K562 (cell line): ENCODE data around the gene CDCP1. TPM values are rescaled to one million over a fixed set of nuclear protein-coding genes. Genes with fewer than 3 reads are reported as not detected.

ENCODE experiments used
- BACH1 ChIP-seq: fragments of 200-800 bp; sonication (Bioruptor generic); IDR thresholded peaks from 2 replicates; pipeline ENCODE4 v1.6.1; 2016; ENCODE audit warnings: missing genetic modification characterization, missing compliant biosample characterization
- BRF1 ChIP-seq: IDR thresholded peaks from 3 replicates; pipeline ENCODE4 v1.6.1; 2011; ENCODE audit warnings: borderline replicate concordance, mild to moderate bottlenecking; ENCODE audit not compliant: insufficient read length; ENCODE audit errors: extremely low read depth
- CBFB ChIP-seq: sonication (generic); formaldehyde crosslinking; IDR thresholded peaks from 2 replicates; pipeline ENCODE4 v1.4.0; 2020; ENCODE audit warnings: mild to moderate bottlenecking, missing genetic modification reagents
- CBX3 ChIP-seq, 2 experiments: IDR thresholded peaks; 1 replicate in 1 of 2; 2 replicates in 1 of 2; pipeline ENCODE4 v1.6.1; 2012; ENCODE audit warnings: inconsistent platforms in 2 of 2, low read length in 2 of 2, borderline replicate concordance in 1 of 2, control low read depth in 1 of 2
- GTF2F1 ChIP-seq: IDR thresholded peaks from 2 replicates; pipeline ENCODE4 v1.6.1; 2011; ENCODE audit warnings: low read depth, low read length, improper control_type of control experiment
- HIVEP1 ChIP-seq: fragments of 250-450 bp; sonication (Bioruptor Pico); IDR thresholded peaks from 2 replicates; pipeline ENCODE4 v1.4.0; 2020; ENCODE audit warnings: mild to moderate bottlenecking
- JUND ChIP-seq, 2 experiments: IDR thresholded peaks; 2 replicates in 1 of 2; 3 replicates in 1 of 2; pipeline ENCODE4 v1.6.1; 2011; ENCODE audit warnings: borderline replicate concordance in 2 of 2, low read depth in 2 of 2, low read length in 2 of 2, improper control_type of control experiment in 1 of 2, missing biosample characterization in 1 of 2, missing genetic modification characterization in 1 of 2, missing genetic modification reagents in 1 of 2
- KLF10 ChIP-seq: fragments of 250-450 bp; sonication (Bioruptor Pico); IDR thresholded peaks from 2 replicates; pipeline ENCODE4 v1.6.1; 2021; ENCODE audit warnings: matching md5 sums
- KLF6 ChIP-seq: fragments of 250-450 bp; sonication (Bioruptor Pico); IDR thresholded peaks from 2 replicates; pipeline ENCODE4 v1.4.0; 2020; ENCODE audit warnings: mild to moderate bottlenecking, moderate library complexity, borderline replicate concordance
- NR4A1 ChIP-seq, 2 experiments: fragments of 250-450 bp in 1 of 2; fragments of 450-650 bp in 1 of 2; sonication (Bioruptor Pico) in 1 of 2; IDR thresholded peaks; 2 replicates each; pipeline versions ENCODE4 v1.4.0 to v1.6.1; 2016 to 2020; ENCODE audit warnings: mild to moderate bottlenecking in 2 of 2, missing compliant biosample characterization in 1 of 2, missing genetic modification characterization in 1 of 2, moderate library complexity in 1 of 2
- PTBP1 ChIP-seq: fragments of 200-400 bp; formaldehyde crosslinking; IDR thresholded peaks from 2 replicates; pipeline ENCODE4 v1.6.1; 2017; ENCODE audit warnings: low read depth, low read length
- SMAD1 ChIP-seq: fragments of 150-350 bp; IDR thresholded peaks from 2 replicates; pipeline ENCODE4 v1.6.1; 2014; ENCODE audit warnings: low read length, low read depth; ENCODE audit not compliant: partially characterized antibody
- TCF7 ChIP-seq: sonication (generic); IDR thresholded peaks from 2 replicates; pipeline ENCODE4 v1.6.1; 2016; ENCODE audit warnings: antibody characterized with exemption, borderline replicate concordance
- TEAD1 ChIP-seq, 2 experiments: fragments of 450-650 bp in 1 of 2; sonication (generic) in 1 of 2; formaldehyde crosslinking; IDR thresholded peaks; 2 replicates each; pipeline versions ENCODE4 v1.4.0 to v1.8.0; 2020 to 2022; ENCODE audit warnings: mild to moderate bottlenecking in 2 of 2, missing genetic modification reagents in 1 of 2
- TFE3 ChIP-seq: fragments of 450-650 bp; formaldehyde crosslinking; IDR thresholded peaks from 2 replicates; pipeline ENCODE4 v1.4.0; 2020; ENCODE audit warnings: mild to moderate bottlenecking, mixed read lengths
- TSC22D4 ChIP-seq: fragments of 450-650 bp; IDR thresholded peaks from 2 replicates; pipeline ENCODE4 v1.6.1; 2016; ENCODE audit warnings: missing genetic modification characterization, missing biosample characterization, control low read depth
- ZKSCAN3 ChIP-seq: fragments of 250-450 bp; sonication (Bioruptor Pico); IDR thresholded peaks from 2 replicates; pipeline ENCODE4 v1.4.0; 2020
- ZNF41 ChIP-seq: fragments of 250-450 bp; sonication (Bioruptor Pico); conservative IDR thresholded peaks from 2 replicates; pipeline ENCODE4 v1.4.0; 2020; ENCODE audit warnings: mild to moderate bottlenecking
- ZNF77 ChIP-seq: fragments of 250-450 bp; sonication (Bioruptor Pico); IDR thresholded peaks from 2 replicates; pipeline ENCODE4 v1.5.0; 2020
- polyA plus RNA-seq, 8 experiments: library from polyadenylated mRNA; depleted of rRNA in 4 of 8; stranded (reverse) in 5 of 8; unstranded in 3 of 8; fragments of >200 nt; fragmentation: Nextera tagmentation in 2 of 8; fragmentation: Illumina TruSeq in 1 of 8; extraction: Ambion mirVana in 2 of 8; extraction: Trizol in 1 of 8; gene quantifications; 2 replicates each; pipeline versions ENCODE4 v1.2.1 to v1.2.3, GENCODE V29; 2011 to 2014; ENCODE audit warnings: inconsistent platforms in 1 of 8, missing spikeins in 1 of 8
- total RNA-seq, 7 experiments: library from RNA; depleted of rRNA in 6 of 7; stranded (reverse); fragments of >200 nt in 6 of 7; fragmentation: Illumina TruSeq in 2 of 7; extraction: Trizol in 2 of 7; gene quantifications; 2 replicates each; pipeline versions ENCODE4 v1.2.1 to v1.2.3, GENCODE V29; 2011 to 2021; ENCODE audit warnings: low replicate concordance in 1 of 7
- TF ChIP-seq, protein P1 (sequence below), 2 experiments: fragments of 450-650 bp; IDR thresholded peaks; 2 replicates each; pipeline ENCODE4 v1.6.1; 2018; ENCODE audit warnings: mild to moderate bottlenecking in 2 of 2, low read depth in 1 of 2; ENCODE audit not compliant: partially characterized antibody in 2 of 2
- TF ChIP-seq, protein P2 (sequence below): fragments of 450-650 bp; IDR thresholded peaks from 2 replicates; pipeline ENCODE4 v1.6.1; 2016

The CDCP1 gene
- total and polyA plus RNA-seq, 9 of the 15 experiments (the other 6 are each of a cell fraction or from before 2014, with no cell fraction given) = 3.9 to 16.4 (median 5.2) TPM

DNA sequence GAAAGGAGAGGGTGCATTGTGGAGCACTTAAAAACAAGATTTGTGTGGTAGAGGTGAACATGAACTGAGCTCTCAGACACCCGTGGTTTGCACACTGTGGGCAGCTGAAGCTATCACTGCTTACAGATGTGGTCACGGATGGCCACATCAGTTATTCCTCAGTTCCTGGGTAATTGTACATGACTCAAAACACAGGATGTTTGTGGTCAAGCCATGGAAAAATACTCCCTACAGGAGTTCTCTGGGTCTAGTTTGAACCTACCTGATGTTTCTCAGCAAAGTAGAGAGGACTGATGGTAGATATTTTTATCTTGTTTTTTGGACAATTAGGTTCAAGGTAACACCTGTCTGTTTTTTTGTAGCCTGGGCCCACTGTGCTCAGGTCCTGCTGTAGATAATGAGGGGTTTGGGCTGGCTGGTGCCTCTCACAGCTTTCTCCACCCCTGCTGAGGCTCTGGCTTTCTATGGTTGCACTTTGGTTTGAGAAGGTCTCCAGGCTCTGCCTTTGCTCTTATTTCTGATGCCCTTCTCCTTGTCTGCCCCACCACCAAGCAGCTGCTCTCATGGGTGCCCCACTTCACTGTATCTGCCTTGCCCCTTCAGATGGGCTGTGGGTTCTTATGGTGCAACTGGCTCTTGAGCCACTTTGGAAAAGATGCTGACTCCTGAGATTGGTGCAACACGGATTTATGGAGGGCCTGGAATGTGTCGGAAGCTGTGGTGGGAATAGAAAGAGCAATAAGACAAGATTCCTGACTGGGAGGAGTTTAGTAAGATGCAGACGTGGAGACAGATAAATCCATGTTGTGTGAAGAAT, 40.1 kb downstream of the CDCP1 start (continued):
- TF ChIP-seq ZKSCAN3 (0 out of 2 replicates have a peak, but pooled peaks have one; percentile 50), NR4A1 (CRISPR knock-in tag; IDR thresholded peaks at IDR 0.05) (peak; percentile 92), NR4A1 (tag; IDR thresholded peaks at IDR 0.05) (peak; percentile 87; the same call in 1 of the 2 replicates), JUND (IDR thresholded peaks at IDR 0.05; ENCODE audit: borderline replicate concordance, low read depth, low read length) (peak; percentile 55; the same call in 1 of the 2 replicates), JUND (tag; IDR thresholded peaks at IDR 0.05; ENCODE audit: borderline replicate concordance, low read depth, low read length) (no peak; the same call in 2 of the 3 replicates), ZNF41 (peak; percentile 90), KLF10 (CRISPR knock-in tag) (no peak), CBX3 (IDR thresholded peaks at IDR 0.05; ENCODE audit: borderline replicate concordance in 1 of 2, low read length in 2 of 2) (no peak), KLF6 (peak; percentile 94), SMAD1 (peak; percentile 52), GTF2F1 (no peak), ZNF77 (CRISPR knock-in tag) (no peak), CBFB (CRISPR knock-in tag) (no peak), TCF7 (no peak), HIVEP1 (CRISPR knock-in tag) (peak; percentile 83), BRF1 (no peak), BACH1 (tag) (peak; percentile 88; the same call in 1 of the 2 replicates), TFE3 (CRISPR knock-in tag) (peak; percentile 39), TSC22D4 (no peak), TEAD1 (CRISPR knock-in tag; IDR thresholded peaks at IDR 0.05) (peak in 1 of 2 experiments; percentile 71; a peak in 1 of 4 replicates), PTBP1 (no peak)
- TF ChIP-seq, protein P1, sequence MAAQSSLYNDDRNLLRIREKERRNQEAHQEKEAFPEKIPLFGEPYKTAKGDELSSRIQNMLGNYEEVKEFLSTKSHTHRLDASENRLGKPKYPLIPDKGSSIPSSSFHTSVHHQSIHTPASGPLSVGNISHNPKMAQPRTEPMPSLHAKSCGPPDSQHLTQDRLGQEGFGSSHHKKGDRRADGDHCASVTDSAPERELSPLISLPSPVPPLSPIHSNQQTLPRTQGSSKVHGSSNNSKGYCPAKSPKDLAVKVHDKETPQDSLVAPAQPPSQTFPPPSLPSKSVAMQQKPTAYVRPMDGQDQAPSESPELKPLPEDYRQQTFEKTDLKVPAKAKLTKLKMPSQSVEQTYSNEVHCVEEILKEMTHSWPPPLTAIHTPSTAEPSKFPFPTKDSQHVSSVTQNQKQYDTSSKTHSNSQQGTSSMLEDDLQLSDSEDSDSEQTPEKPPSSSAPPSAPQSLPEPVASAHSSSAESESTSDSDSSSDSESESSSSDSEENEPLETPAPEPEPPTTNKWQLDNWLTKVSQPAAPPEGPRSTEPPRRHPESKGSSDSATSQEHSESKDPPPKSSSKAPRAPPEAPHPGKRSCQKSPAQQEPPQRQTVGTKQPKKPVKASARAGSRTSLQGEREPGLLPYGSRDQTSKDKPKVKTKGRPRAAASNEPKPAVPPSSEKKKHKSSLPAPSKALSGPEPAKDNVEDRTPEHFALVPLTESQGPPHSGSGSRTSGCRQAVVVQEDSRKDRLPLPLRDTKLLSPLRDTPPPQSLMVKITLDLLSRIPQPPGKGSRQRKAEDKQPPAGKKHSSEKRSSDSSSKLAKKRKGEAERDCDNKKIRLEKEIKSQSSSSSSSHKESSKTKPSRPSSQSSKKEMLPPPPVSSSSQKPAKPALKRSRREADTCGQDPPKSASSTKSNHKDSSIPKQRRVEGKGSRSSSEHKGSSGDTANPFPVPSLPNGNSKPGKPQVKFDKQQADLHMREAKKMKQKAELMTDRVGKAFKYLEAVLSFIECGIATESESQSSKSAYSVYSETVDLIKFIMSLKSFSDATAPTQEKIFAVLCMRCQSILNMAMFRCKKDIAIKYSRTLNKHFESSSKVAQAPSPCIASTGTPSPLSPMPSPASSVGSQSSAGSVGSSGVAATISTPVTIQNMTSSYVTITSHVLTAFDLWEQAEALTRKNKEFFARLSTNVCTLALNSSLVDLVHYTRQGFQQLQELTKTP (IDR thresholded peaks at IDR 0.05; ENCODE audit: low read depth in 1 of 2, partially characterized antibody in 2 of 2) = no peak
- TF ChIP-seq, protein P2, sequence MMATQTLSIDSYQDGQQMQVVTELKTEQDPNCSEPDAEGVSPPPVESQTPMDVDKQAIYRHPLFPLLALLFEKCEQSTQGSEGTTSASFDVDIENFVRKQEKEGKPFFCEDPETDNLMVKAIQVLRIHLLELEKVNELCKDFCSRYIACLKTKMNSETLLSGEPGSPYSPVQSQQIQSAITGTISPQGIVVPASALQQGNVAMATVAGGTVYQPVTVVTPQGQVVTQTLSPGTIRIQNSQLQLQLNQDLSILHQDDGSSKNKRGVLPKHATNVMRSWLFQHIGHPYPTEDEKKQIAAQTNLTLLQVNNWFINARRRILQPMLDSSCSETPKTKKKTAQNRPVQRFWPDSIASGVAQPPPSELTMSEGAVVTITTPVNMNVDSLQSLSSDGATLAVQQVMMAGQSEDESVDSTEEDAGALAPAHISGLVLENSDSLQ = no peak
